HepG2 (cell line): ENCODE measurements around the gene NCAPG. TPM values are rescaled to one million over a fixed set of nuclear protein-coding genes. Genes with fewer than 3 reads are reported as not detected.
A peak's percentile ranks its signal among the peaks of the same experiment; 100 is the strongest.
"Not testable (repeated sequence)": the region's sequence is repeated elsewhere in the genome, so short reads cannot be mapped to it uniquely, and the experiment has no call there.

Experiments
- ATAC-seq: fragments of 200-7000 bp; cut with Tn5 transposase; 3 replicates; pipeline ENCODE4 v1.9.1; 2020; ENCODE audit warnings: mild to moderate bottlenecking, moderate library complexity
- BruUV-seq: library from RNA; stranded (reverse); fragments of 400-500 nt; replicated peaks from 2 replicates; lab custom pipeline; 2021; lab: Mats Ljungman, UMichigan
- CTCF ChIA-PET: fragments of 300-600 bp; formaldehyde crosslinking; extraction: SDS; loops from one replicate; lab custom pipeline; 2021; ENCODE audit warnings: low total read pairs, inconsistent platforms, low intra/inter-chr PET ratio; lab: Yijun Ruan, JAX
- POLR2A ChIA-PET: fragments of 350-600 bp; sonication (Branson Sonifier 250); formaldehyde crosslinking; loops from one replicate; lab custom pipeline; 2020; ENCODE audit warnings: antibody characterized with exemption, inconsistent platforms; lab: Yijun Ruan, JAX
- DNase-seq: peaks from one replicate; pipeline ENCODE4 v3.0.0-alpha.2; 2015; ENCODE audit warnings: low spot score
- FAIRE-seq: peaks from 3 replicates; lab custom pipeline; 2011; peaks lifted over from hg19 to GRCh38; lab: Jason Lieb, UNC
- H2AFZ ChIP-seq: one replicate; pipeline ENCODE4 v1.6.1; 2011; ENCODE audit warnings: low read length, inconsistent platforms
- H3K27ac ChIP-seq: fragments of 300-600 bp; 3 replicates; pipeline ENCODE4 v1.8.0; 2011; ENCODE audit warnings: mixed run types, mild to moderate bottlenecking, mixed read lengths, low read length, inconsistent platforms; ENCODE audit not compliant: insufficient read depth; ENCODE audit errors: extremely low read length
- H3K27me3 ChIP-seq, 2 experiments: fragments of 200-600 bp in 1 of 2; 2 replicates in 1 of 2; 3 replicates in 1 of 2; pipeline versions ENCODE4 v1.6.0 to v1.8.0; 2011; ENCODE audit warnings: low read length in 2 of 2, mild to moderate bottlenecking in 2 of 2, moderate library complexity in 2 of 2, inconsistent platforms in 1 of 2; ENCODE audit not compliant: insufficient read depth in 2 of 2, control insufficient read depth in 1 of 2
- H3K36me3 ChIP-seq, 2 experiments: fragments of 200-600 bp in 1 of 2; replicated peaks in 1 of 2; 2 replicates in 1 of 2; 3 replicates in 1 of 2; pipeline versions ENCODE4 v1.5.1 to v1.8.0; 2011; ENCODE audit warnings: low read length in 2 of 2, inconsistent platforms in 1 of 2; ENCODE audit not compliant: insufficient read depth in 2 of 2, control insufficient read depth in 1 of 2
- H3K4me1 ChIP-seq: 2 replicates; pipeline ENCODE4 v1.5.1; 2012; ENCODE audit warnings: low read length, inconsistent platforms; ENCODE audit not compliant: insufficient read depth
- H3K4me2 ChIP-seq: 2 replicates; pipeline ENCODE4 v1.6.0; 2011; ENCODE audit warnings: low read depth, low read length, inconsistent platforms
- H3K4me3 ChIP-seq, 3 experiments: fragments of 200-600 bp in 1 of 3; sonication (generic), shearing (Covaris generic) in 1 of 3; replicated peaks in 1 of 3; 2 replicates each; pipeline ENCODE4 v1.5.1; 2011 to 2016; ENCODE audit warnings: low read length in 3 of 3, inconsistent platforms in 2 of 3, low read depth in 2 of 3, mild to moderate bottlenecking in 2 of 3, control low read depth in 1 of 3, mixed read lengths in 1 of 3; ENCODE audit not compliant: insufficient read depth in 1 of 3
- H3K79me2 ChIP-seq: one replicate; pipeline ENCODE4 v1.6.1; 2011; ENCODE audit warnings: low read length, inconsistent platforms; ENCODE audit not compliant: insufficient read depth
- H3K9ac ChIP-seq: 2 replicates; pipeline ENCODE4 v1.6.0; 2011; ENCODE audit warnings: mild to moderate bottlenecking, low read depth, low read length, inconsistent platforms; ENCODE audit not compliant: insufficient read depth
- H3K9me3 ChIP-seq: 2 replicates; pipeline ENCODE4 v1.5.1; 2012; ENCODE audit warnings: mild to moderate bottlenecking, low read length
- H4K20me1 ChIP-seq: 2 replicates; pipeline ENCODE4 v1.6.0; 2011; ENCODE audit warnings: inconsistent platforms, mild to moderate bottlenecking, low read length, moderate library complexity; ENCODE audit not compliant: insufficient read depth
- GATA4 ChIP-seq: sonication (generic); IDR thresholded peaks from 2 replicates; pipeline ENCODE4 v1.6.1; 2016; ENCODE audit warnings: antibody characterized with exemption, low read depth, borderline replicate concordance
- HNF4A ChIP-seq: sonication (generic); formaldehyde crosslinking; IDR thresholded peaks from 2 replicates; pipeline ENCODE4 v1.4.0; 2020; ENCODE audit warnings: missing genetic modification reagents
- KLF16 ChIP-seq, 2 experiments: sonication (generic) in 1 of 2; formaldehyde crosslinking in 1 of 2; IDR thresholded peaks; 2 replicates each; pipeline versions ENCODE4 v1.6.1 to v1.8.0; 2016 to 2023; ENCODE audit warnings: missing genetic modification reagents in 2 of 2, missing compliant biosample characterization in 1 of 2
- NFE2L1 ChIP-seq: sonication (generic); formaldehyde crosslinking; IDR thresholded peaks from 2 replicates; pipeline ENCODE4 v1.4.0; 2020; ENCODE audit warnings: missing genetic modification reagents, mild to moderate bottlenecking, borderline replicate concordance
- SOX13 ChIP-seq, 3 experiments: fragments of 450-650 bp in 1 of 3; sonication (generic) in 1 of 3; formaldehyde crosslinking in 1 of 3; IDR thresholded peaks in 2 of 3; conservative IDR thresholded peaks in 1 of 3; 2 replicates each; pipeline versions ENCODE4 v1.5.0 to v1.6.1; 2016 to 2020; ENCODE audit warnings: antibody characterized with exemption in 1 of 3, mild to moderate bottlenecking in 1 of 3, missing compliant biosample characterization in 1 of 3, missing genetic modification reagents in 1 of 3, moderate library complexity in 1 of 3
- TBX3 ChIP-seq: fragments of 450-650 bp; IDR thresholded peaks from 2 replicates; pipeline ENCODE4 v1.6.1; 2017; ENCODE audit warnings: antibody characterized with exemption, mild to moderate bottlenecking, inconsistent platforms, borderline replicate concordance
- ZFP62 ChIP-seq: sonication (generic); formaldehyde crosslinking; IDR thresholded peaks from 2 replicates; pipeline ENCODE4 v1.4.0; 2020; ENCODE audit warnings: missing genetic modification reagents
- ZNF264 ChIP-seq: sonication (generic); formaldehyde crosslinking; IDR thresholded peaks from 2 replicates; pipeline ENCODE4 v1.4.0; 2020; ENCODE audit warnings: missing genetic modification reagents
- ZNF644 ChIP-seq: IDR thresholded peaks from 2 replicates; pipeline ENCODE4 v1.6.1; 2016; ENCODE audit warnings: low read depth
- ZNF737 ChIP-seq: sonication (generic); formaldehyde crosslinking; IDR thresholded peaks from 2 replicates; pipeline ENCODE4 v1.5.0; 2020; ENCODE audit warnings: missing genetic modification reagents, mild to moderate bottlenecking, borderline replicate concordance
- ZNF891 ChIP-seq: sonication (generic); formaldehyde crosslinking; IDR thresholded peaks from 2 replicates; pipeline ENCODE4 v1.5.0; 2020; ENCODE audit warnings: mild to moderate bottlenecking, missing genetic modification reagents
- in situ Hi-C: cut with HindIII; loops from 2 replicates; pipeline ENCODE4 v1.10.0; 2017; ENCODE audit warnings: low pct_unique_long_range_greater_than_20kb; ENCODE audit not compliant: extremely low pct_ligation_motif_present
- intact Hi-C: fragments of 100-400 bp; cut with micrococcal nuclease; formaldehyde crosslinking; loops from one replicate; pipeline ENCODE4 v1.10.0; 2022; ENCODE audit not compliant: unreplicated experiment
- polyA plus RNA-seq, 8 experiments: library from polyadenylated mRNA; depleted of rRNA in 3 of 8; stranded (reverse) in 7 of 8; unstranded in 1 of 8; fragments of >200 nt; fragmentation: Illumina TruSeq in 4 of 8; extraction: Trizol in 4 of 8; gene quantifications; 2 replicates each; pipeline versions ENCODE4 v1.2.1 to v1.2.3, GENCODE V29; 2011 to 2016; ENCODE audit warnings: low read depth in 4 of 8, missing spikeins in 1 of 8, mixed read lengths in 1 of 8; ENCODE audit not compliant: insufficient read depth in 1 of 8
- total RNA-seq, 5 experiments: library from RNA; depleted of rRNA; stranded (reverse); fragments of >200 nt; fragmentation: Illumina TruSeq; extraction: Trizol; gene quantifications; 2 replicates each; pipeline ENCODE4 v1.2.3, GENCODE V29; 2016; ENCODE audit warnings: low read depth in 1 of 5

NCAPG gene
- total and polyA plus RNA-seq, 2 of the 13 experiments (the other 11 are each of a cell fraction or from before 2014, with no cell fraction given) = 14.8 to 61.9 TPM

- no peak for TF ChIP-seq ZNF891 (CRISPR knock-in tag)
- 0 out of 2 replicates have a peak, but pooled peaks have one; percentile 17 for TF ChIP-seq TBX3
- no peak for TF ChIP-seq NFE2L1 (CRISPR knock-in tag)
- TF ChIP-seq HNF4A (CRISPR knock-in tag) = no peak
- TF ChIP-seq ZNF644 (CRISPR knock-in tag) = 0 out of 2 replicates have a peak, but pooled peaks have one; percentile 21
- TF ChIP-seq ZNF264 (CRISPR knock-in tag) = no peak
- TF ChIP-seq GATA4 = no peak
- TF ChIP-seq SOX13 (IDR thresholded peaks at IDR 0.05) = no peak
- peak in 1 of 2 experiments; percentile 45; a peak in 1 of 4 replicates for TF ChIP-seq SOX13 (CRISPR knock-in tag; conservative IDR thresholded peaks at IDR 0.05 in 1 of 2, IDR thresholded peaks at IDR 0.05 in 1 of 2)
- TF ChIP-seq KLF16 (CRISPR knock-in tag; IDR thresholded peaks at IDR 0.05) = 0 out of 4 replicates have a peak, but pooled peaks of 1 of the 2 experiments have one; percentile 30
- TF ChIP-seq ZNF737 = no peak
- no peak for TF ChIP-seq ZFP62
Measured at GRCh38 chr4:17859793-17860406, 49.1 kb downstream of the NCAPG start (continued).

DNA sequence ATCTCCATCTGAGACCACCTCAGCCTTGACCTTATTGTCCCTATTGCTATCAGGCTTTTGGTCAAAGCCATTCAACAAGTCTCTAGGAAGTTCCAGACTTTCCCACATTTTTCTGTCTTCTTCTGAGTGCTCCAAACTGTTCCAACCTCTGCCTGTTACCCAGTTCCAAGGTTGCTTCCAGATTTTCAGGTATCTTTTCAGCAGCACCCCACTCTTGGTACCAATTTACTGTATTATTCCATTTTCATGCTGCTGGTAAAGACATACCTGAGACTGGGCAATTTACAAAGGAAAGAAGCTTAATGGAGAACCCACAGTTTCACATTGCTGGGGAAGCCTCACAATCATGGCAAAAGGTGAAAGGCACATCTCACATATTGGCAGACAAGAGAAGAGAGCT is 51.1 kb downstream of the NCAPG start:
- BruUV-seq, FAIRE-seq, ATAC-seq, H4K20me1 ChIP-seq, DNase-seq, H3K27me3 ChIP-seq, H3K4me3 ChIP-seq, in situ Hi-C loops, H3K4me2 ChIP-seq, H3K27ac ChIP-seq, H3K79me2 ChIP-seq, intact Hi-C loops, POLR2A ChIA-PET, H3K36me3 ChIP-seq, H2AFZ ChIP-seq, CTCF ChIA-PET, H3K9ac ChIP-seq: not testable (repeated sequence)
- Histone ChIP-seq H3K4me1 (peaks cover 18% of the 10 kb centered on the region), H3K9me3 (peaks cover 17% of the 10 kb centered on the region)
